Activated CD4-positive, alpha-beta T cell treated with anti-CD3 and anti-CD28 coated beads, Interleukin-2, amount 10 ng/mL, durations not matched to agents 7 days and 5 days (primary cell): ENCODE results near the gene TUBA1C. TPM values are rescaled to one million over a fixed set of nuclear protein-coding genes. Genes with fewer than 3 reads are reported as not detected.
"Not testable (repeated sequence)": the region's sequence is repeated elsewhere in the genome, so short reads cannot be mapped to it uniquely, and the experiment has no call there.

Source experiments
- CTCF ChIA-PET: fragments of 350-600 bp; sonication (Branson Sonifier 250); formaldehyde crosslinking; loops from one replicate; lab custom pipeline; 2021; ENCODE audit warnings: antibody characterized with exemption; lab: Charles Lee
- POLR2A ChIA-PET: fragments of 350-600 bp; sonication (Branson Sonifier 250); formaldehyde crosslinking; loops from one replicate; lab custom pipeline; 2021; ENCODE audit warnings: antibody characterized with exemption; lab: Charles Lee
- DNase-seq: peaks from one replicate; pipeline ENCODE4 v3.0.0-alpha.2; 2020
- H3K27ac Mint-ChIP-seq: one replicate; pipeline ENCODE4 v1.8.0; 2021; ENCODE audit warnings: mild to moderate bottlenecking, moderate library complexity, mixed read lengths
- H3K27me3 Mint-ChIP-seq: one replicate; pipeline ENCODE4 v1.8.0; 2021; ENCODE audit warnings: mixed read lengths
- H3K36me3 Mint-ChIP-seq: one replicate; pipeline ENCODE4 v1.8.0; 2021; ENCODE audit warnings: low read depth, mixed read lengths
- H3K4me1 Mint-ChIP-seq: one replicate; pipeline ENCODE4 v1.8.0; 2021; ENCODE audit warnings: mixed read lengths
- H3K4me3 Mint-ChIP-seq: one replicate; pipeline ENCODE4 v1.8.0; 2021; ENCODE audit warnings: mild to moderate bottlenecking, moderate library complexity, mixed read lengths
- H3K9me3 Mint-ChIP-seq: one replicate; pipeline ENCODE4 v1.8.0; 2021; ENCODE audit warnings: mixed read lengths
- total RNA-seq, 2 experiments: library from RNA; stranded (reverse); gene quantifications; one replicate each; pipeline ENCODE4 v1.2.3, GENCODE V29; 2021

The TUBA1C gene
- total RNA-seq, 2 experiments from 2014 or later, result 246 to 278 TPM

- CTCF ChIA-PET, result interaction anchor here (0.7 to 0.9 kb wide), 2 partner anchors 25 to 98 kb away, joined by 3 read pairs; no protein-coding TSS in a partner anchor
- Mint-ChIP-seq H3K4me3 (no peak overlapping the region), H3K4me1 (peaks cover 22% of the 10 kb centered on the region), H3K9me3 (no peaks in the 10 kb centered on the region), H3K27ac (no peak overlapping the region), H3K36me3 (peaks cover 4% of the 10 kb centered on the region), H3K27me3 (no peaks in the 10 kb centered on the region)
- POLR2A ChIA-PET, result interaction anchor here (0.7 kb wide), 1 partner anchor 9 kb away, joined by 11 read pairs; no protein-coding TSS in a partner anchor
- no peak for DNase-seq
Observed at GRCh38 chr12:49260166-49260565, 4.7 kb upstream of the TUBA1C start.

- Mint-ChIP-seq H3K4me1 (peaks cover 22% of the 10 kb centered on the region), H3K36me3 (peaks cover 8% of the 10 kb centered on the region), H3K4me3 (no peak overlapping the region), H3K27ac (no peak overlapping the region), H3K27me3 (no peaks in the 10 kb centered on the region), H3K9me3 (no peaks in the 10 kb centered on the region)
- POLR2A ChIA-PET, result interaction anchor here (0.7 kb wide), 1 partner anchor 10 kb away, joined by 11 read pairs; no protein-coding TSS in a partner anchor
- DNase-seq, result no peak
- CTCF ChIA-PET, result interaction anchor here (0.6 to 0.9 kb wide), 3 partner anchors 25 to 104 kb away, joined by 3 read pairs; no protein-coding TSS in a partner anchor
Observed at GRCh38 chr12:49260571-49261363, 4.1 kb upstream of the TUBA1C start.

GRCh38 chr12:49261721-49262120 is 3.2 kb upstream of the TUBA1C start:
- Mint-ChIP-seq H3K4me1 (peaks cover 28% of the 10 kb centered on the region), H3K27ac (no peak overlapping the region), H3K4me3 (no peak overlapping the region), H3K27me3 (no peaks in the 10 kb centered on the region), H3K36me3 (peaks cover 13% of the 10 kb centered on the region), H3K9me3 (no peaks in the 10 kb centered on the region)
- ChIA-PET CTCF (no interaction called here), POLR2A (no interaction called here)
- no peak for DNase-seq

GRCh38 chr12:49263400-49263763 is 1.5 kb upstream of the TUBA1C start:
- H3K4me3 Mint-ChIP-seq, result peak overlapping the region; percentile 94
- CTCF ChIA-PET, result interaction anchor here (1.0 to 2.0 kb wide), 4 partner anchors 21 to 175 kb away, joined by 3 to 10 read pairs (median 4); partner anchors contain the start of gene LMBR1L
- H3K4me1 Mint-ChIP-seq, result peaks cover 39% of the 10 kb centered on the region
- peaks cover 24% of the 10 kb centered on the region for H3K36me3 Mint-ChIP-seq
- no peaks in the 10 kb centered on the region for H3K27me3 Mint-ChIP-seq
- no peak for DNase-seq
- H3K9me3 Mint-ChIP-seq, result no peaks in the 10 kb centered on the region
- no peak overlapping the region for H3K27ac Mint-ChIP-seq
- POLR2A ChIA-PET, result interaction anchor here (1.5 kb wide), 1 partner anchor 132 kb away, joined by 3 read pairs; the partner anchor contains the start of gene TUBA1B

GRCh38 chr12:49264466-49264872 is 413 bp upstream of the TUBA1C start:
- peak overlapping the region; percentile 98 for H3K4me3 Mint-ChIP-seq
- H3K4me1 Mint-ChIP-seq, result peaks cover 48% of the 10 kb centered on the region
- no peaks in the 10 kb centered on the region for H3K27me3 Mint-ChIP-seq
- DNase-seq, result no peak
- CTCF ChIA-PET, result interaction anchor here (0.6 to 2.0 kb wide), 8 partner anchors 11 to 557 kb away, joined by 3 to 10 read pairs (median 3); partner anchors contain the start of gene SPATS2
- H3K9me3 Mint-ChIP-seq, result no peaks in the 10 kb centered on the region
- POLR2A ChIA-PET, result interaction anchor here (0.6 to 1.5 kb wide), 2 partner anchors 133 to 135 kb away, joined by 3 to 5 read pairs; partner anchors contain the start of gene TUBA1B
- peak overlapping the region; percentile 99 for H3K27ac Mint-ChIP-seq
- H3K36me3 Mint-ChIP-seq, result peaks cover 34% of the 10 kb centered on the region

GRCh38 chr12:49269191-49269590 is 4.3 kb downstream of the TUBA1C start:
- H3K36me3 Mint-ChIP-seq, result peaks cover 63% of the 10 kb centered on the region
- H3K27ac Mint-ChIP-seq, DNase-seq, H3K4me3 Mint-ChIP-seq, POLR2A ChIA-PET, H3K27me3 Mint-ChIP-seq, H3K9me3 Mint-ChIP-seq: not testable (repeated sequence)
- H3K4me1 Mint-ChIP-seq, result peaks cover 37% of the 10 kb centered on the region
- CTCF ChIA-PET, result interaction anchor here (0.8 kb wide), 1 partner anchor 10 kb away, joined by 3 read pairs; no protein-coding TSS in a partner anchor

- no peak overlapping the region for H3K4me3 Mint-ChIP-seq
- peaks cover 18% of the 10 kb centered on the region for H3K4me1 Mint-ChIP-seq
- no peak overlapping the region for H3K27ac Mint-ChIP-seq
- no peaks in the 10 kb centered on the region for H3K9me3 Mint-ChIP-seq
- H3K27me3 Mint-ChIP-seq, result no peaks in the 10 kb centered on the region
- ChIA-PET POLR2A (no interaction called here), CTCF (interaction anchor here (2.5 kb wide), 1 partner anchor 74 kb away, joined by 6 read pairs; the partner anchor contains the start of gene DNAJC22)
- DNase-seq, result no peak
- peaks cover 49% of the 10 kb centered on the region for H3K36me3 Mint-ChIP-seq
Observed at GRCh38 chr12:49272790-49273725, 8.2 kb downstream of the TUBA1C start.

GRCh38 chr12:49273726-49274395 is 9.0 kb downstream of the TUBA1C start:
- Mint-ChIP-seq H3K4me3 (no peak overlapping the region), H3K27me3 (no peaks in the 10 kb centered on the region), H3K36me3 (peaks cover 44% of the 10 kb centered on the region), H3K9me3 (no peaks in the 10 kb centered on the region), H3K4me1 (peaks cover 12% of the 10 kb centered on the region), H3K27ac (no peak overlapping the region)
- CTCF ChIA-PET, result interaction anchor here (2.5 kb wide), 1 partner anchor 73 kb away, joined by 6 read pairs; the partner anchor contains the start of gene DNAJC22
- POLR2A ChIA-PET, result no interaction called here
- no peak for DNase-seq

- CTCF ChIA-PET, result interaction anchor here (0.6 to 2.5 kb wide), 4 partner anchors 69 to 431 kb away, joined by 3 to 6 read pairs (median 5); partner anchors contain the start of gene DNAJC22
- Mint-ChIP-seq H3K36me3 (peaks cover 37% of the 10 kb centered on the region), H3K9me3 (no peaks in the 10 kb centered on the region), H3K27ac (no peak overlapping the region), H3K4me1 (peaks cover 8% of the 10 kb centered on the region), H3K27me3 (no peaks in the 10 kb centered on the region), H3K4me3 (no peak overlapping the region)
- no peak for DNase-seq
- POLR2A ChIA-PET, result no interaction called here
Observed at GRCh38 chr12:49274396-49275069, 9.7 kb downstream of the TUBA1C start.

- CTCF ChIA-PET, result interaction anchor here (0.9 to 1.8 kb wide), 7 partner anchors 11 to 257 kb away, joined by 3 to 4 read pairs (median 3); partner anchors contain the start of genes C1QL4 and PRPH
- H3K27ac Mint-ChIP-seq, result no peak overlapping the region
- POLR2A ChIA-PET, result no interaction called here
- H3K4me3 Mint-ChIP-seq, result no peak overlapping the region
- no peak for DNase-seq
- H3K4me1 Mint-ChIP-seq, result no peaks in the 10 kb centered on the region
- no peaks in the 10 kb centered on the region for H3K9me3 Mint-ChIP-seq
- peaks cover 21% of the 10 kb centered on the region for H3K36me3 Mint-ChIP-seq
- peaks cover 3% of the 10 kb centered on the region for H3K27me3 Mint-ChIP-seq
Observed at GRCh38 chr12:49276304-49277290, 11.7 kb downstream of the TUBA1C start.
